DOHH2 (cell line): Measurements from ENCODE around the gene CCDC88C.

Experiments
- CTCF ChIP-seq: fragments of 200-600 bp; sonication (generic); IDR thresholded peaks from one replicate; pipeline ENCODE4 v1.5.1; 2014; ENCODE audit warnings: antibody characterized with exemption, mild to moderate bottlenecking, low read depth, low read length; ENCODE audit not compliant: poor library complexity, severe bottlenecking
- EZH2phosphoT487 ChIP-seq: fragments of 200-600 bp; sonication (generic); IDR thresholded peaks from 2 replicates; pipeline ENCODE4 v1.6.1; 2017; ENCODE audit warnings: borderline replicate concordance, mild to moderate bottlenecking, antibody characterized with exemption, low read length, moderate library complexity, mixed read lengths

- TF ChIP-seq CTCF (no peak), EZH2phosphoT487 (no peak)
Measured at GRCh38 chr14:91269076-91269991, 148.3 kb downstream of the CCDC88C start.
